ENCODE data around the gene FA2H.

- TF ChIP-seq, protein P1, sequence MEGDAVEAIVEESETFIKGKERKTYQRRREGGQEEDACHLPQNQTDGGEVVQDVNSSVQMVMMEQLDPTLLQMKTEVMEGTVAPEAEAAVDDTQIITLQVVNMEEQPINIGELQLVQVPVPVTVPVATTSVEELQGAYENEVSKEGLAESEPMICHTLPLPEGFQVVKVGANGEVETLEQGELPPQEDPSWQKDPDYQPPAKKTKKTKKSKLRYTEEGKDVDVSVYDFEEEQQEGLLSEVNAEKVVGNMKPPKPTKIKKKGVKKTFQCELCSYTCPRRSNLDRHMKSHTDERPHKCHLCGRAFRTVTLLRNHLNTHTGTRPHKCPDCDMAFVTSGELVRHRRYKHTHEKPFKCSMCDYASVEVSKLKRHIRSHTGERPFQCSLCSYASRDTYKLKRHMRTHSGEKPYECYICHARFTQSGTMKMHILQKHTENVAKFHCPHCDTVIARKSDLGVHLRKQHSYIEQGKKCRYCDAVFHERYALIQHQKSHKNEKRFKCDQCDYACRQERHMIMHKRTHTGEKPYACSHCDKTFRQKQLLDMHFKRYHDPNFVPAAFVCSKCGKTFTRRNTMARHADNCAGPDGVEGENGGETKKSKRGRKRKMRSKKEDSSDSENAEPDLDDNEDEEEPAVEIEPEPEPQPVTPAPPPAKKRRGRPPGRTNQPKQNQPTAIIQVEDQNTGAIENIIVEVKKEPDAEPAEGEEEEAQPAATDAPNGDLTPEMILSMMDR (IDR thresholded peaks at IDR 0.05): no peak
- TF ChIP-seq POLR2A (IDR thresholded peaks at IDR 0.05): no peak
These were observed 22.4 kb downstream of the FA2H start for GRCh38 chr16:74752258-74752657.
